D721Med (cell line): Measurements from ENCODE around the gene RASSF8.

Experiments
- DNase-seq: peaks from one replicate; pipeline ENCODE4 v3.0.0; 2011; ENCODE audit warnings: low spot score; ENCODE audit not compliant: insufficient read length
- FAIRE-seq: peaks from 2 replicates; lab custom pipeline; 2011; peaks lifted over from hg19 to GRCh38; lab: Jason Lieb, UNC
- TF ChIP-seq, protein P1 (sequence below): IDR thresholded peaks from 2 replicates; pipeline ENCODE4 v1.5.1; 2012; ENCODE audit warnings: mild to moderate bottlenecking, control low read depth; ENCODE audit not compliant: insufficient read depth; ENCODE audit errors: missing control alignments

Gene RASSF8

DNA sequence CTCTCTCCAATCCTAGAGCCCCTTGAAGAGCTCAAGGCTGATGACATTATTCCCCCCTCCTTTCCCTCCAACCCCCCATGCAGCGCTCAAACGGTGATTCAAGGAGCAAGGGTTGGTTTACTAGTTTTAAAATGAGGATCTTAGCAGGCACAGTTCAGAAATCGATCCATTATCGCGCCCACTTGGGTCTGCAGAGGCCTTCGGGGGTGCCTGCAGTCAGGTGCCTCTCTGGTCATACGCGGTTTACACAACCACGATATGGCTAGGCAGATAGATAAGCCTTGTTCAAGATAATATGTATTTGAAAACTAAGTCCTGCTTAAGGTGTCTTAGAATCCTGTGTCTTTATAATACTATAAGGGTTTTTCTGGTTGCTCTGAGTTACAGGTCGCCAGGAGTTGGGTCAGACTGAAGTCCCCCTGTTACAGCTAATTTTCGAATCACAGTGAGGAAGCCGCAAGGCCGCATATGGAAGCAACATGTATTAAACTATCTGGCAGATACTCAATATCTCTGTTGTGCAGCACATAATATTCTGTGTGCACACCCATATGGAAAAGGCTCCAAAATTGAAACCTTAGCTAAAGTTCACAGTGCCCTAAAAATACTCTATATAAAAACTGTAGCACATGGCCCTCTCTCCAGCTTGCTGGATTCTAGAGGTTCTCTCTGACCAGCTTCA lies 156.4 kb downstream of the RASSF8 start:
- DNase-seq (no peak), FAIRE-seq (no peak)
- TF ChIP-seq, protein P1, sequence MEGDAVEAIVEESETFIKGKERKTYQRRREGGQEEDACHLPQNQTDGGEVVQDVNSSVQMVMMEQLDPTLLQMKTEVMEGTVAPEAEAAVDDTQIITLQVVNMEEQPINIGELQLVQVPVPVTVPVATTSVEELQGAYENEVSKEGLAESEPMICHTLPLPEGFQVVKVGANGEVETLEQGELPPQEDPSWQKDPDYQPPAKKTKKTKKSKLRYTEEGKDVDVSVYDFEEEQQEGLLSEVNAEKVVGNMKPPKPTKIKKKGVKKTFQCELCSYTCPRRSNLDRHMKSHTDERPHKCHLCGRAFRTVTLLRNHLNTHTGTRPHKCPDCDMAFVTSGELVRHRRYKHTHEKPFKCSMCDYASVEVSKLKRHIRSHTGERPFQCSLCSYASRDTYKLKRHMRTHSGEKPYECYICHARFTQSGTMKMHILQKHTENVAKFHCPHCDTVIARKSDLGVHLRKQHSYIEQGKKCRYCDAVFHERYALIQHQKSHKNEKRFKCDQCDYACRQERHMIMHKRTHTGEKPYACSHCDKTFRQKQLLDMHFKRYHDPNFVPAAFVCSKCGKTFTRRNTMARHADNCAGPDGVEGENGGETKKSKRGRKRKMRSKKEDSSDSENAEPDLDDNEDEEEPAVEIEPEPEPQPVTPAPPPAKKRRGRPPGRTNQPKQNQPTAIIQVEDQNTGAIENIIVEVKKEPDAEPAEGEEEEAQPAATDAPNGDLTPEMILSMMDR = no peak

DNA sequence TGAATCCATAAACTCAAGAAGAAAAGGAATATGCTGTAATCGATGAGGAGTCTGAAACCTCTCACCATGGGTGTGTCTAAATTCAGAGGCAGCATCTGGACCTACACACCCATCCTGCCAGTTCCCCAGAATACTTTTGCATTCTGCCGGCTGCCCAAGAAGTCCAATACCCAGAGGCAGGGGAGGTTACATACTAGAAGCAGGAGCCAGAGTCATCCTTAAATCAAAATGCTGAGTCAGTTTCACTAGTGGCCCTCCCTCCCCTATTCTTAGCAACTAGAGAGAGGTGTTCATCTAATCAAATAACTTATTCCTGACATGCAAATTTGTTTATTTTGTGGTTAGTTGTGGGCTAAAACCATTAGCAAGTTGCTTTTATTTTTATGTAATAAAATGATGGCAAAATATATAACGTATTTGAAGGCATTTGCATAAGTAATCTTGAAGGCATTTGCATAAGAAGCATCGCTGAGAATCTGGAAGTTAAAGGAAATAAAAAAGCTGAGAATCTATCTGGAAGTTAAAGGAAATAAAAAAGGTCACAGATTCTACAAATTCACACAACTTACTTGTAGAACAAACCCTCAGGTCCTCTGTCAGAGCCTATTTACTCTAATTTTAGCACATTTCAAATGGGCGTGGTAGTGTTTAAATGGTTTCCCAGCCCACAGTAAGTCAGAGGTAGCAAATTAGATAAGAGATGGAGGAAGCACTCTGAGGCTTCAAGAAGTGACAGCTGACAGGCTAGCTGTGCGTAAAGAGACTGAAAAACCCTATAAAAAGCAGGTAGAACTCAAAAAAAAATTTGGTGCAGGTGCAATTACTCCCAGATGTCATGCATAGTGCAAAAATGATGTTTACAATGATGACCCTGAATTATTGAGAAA lies 158.6 kb downstream of the RASSF8 start:
- TF ChIP-seq, protein P1 = no peak

DNA sequence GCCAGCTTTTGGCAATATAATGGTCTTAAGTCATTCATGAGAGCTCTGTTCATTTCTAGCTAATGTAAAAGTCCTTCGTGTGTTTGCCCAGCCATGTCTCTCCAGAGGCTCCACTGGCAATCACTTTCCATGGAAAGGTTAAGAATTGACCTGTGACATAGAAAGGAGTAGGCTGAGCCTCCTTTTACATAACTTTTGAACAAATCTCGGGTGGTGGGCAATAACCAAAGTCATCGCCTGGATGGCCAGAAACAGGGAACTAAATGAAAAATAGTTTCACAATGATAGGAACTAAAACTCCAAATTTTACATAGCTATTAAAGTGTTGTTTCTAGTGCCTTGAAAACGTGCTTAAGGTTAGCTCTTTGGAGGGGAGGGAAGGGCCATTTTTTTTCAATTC lies 159.8 kb downstream of the RASSF8 start:
- no peak for FAIRE-seq
- no peak for DNase-seq
- TF ChIP-seq, protein P1 = no peak

More for the DNA sequence above, 158.6 kb downstream of the RASSF8 start:
- FAIRE-seq (no peak), DNase-seq (no peak)

DNA sequence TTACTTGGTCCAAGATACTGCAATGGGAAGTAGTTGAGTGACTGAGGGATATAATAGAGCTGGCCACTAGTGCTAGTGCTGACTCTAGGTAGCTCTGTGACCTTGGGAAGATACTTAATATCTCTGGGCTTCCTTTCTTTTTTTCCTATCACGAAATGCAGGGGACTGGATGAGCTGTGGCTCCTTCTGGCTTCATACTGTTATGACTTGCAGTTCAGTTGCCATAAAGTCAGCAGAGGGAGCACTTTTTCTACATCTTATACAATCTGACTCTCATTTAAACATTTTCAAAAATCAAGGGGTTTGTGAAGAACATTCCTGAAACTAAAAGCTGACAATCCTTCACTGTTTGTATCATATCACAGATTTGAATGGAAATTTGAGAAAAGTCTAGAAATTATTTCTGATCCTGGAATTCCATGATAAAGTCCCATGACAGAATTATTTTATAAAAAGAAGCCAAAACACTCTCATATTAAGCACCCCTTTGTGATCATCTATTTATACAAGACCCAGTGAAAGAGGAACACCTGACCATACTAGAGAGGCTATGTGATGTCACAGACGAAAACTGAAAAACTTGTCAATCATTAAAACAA lies 161.0 kb downstream of the RASSF8 start:
- no peak for FAIRE-seq

DNA sequence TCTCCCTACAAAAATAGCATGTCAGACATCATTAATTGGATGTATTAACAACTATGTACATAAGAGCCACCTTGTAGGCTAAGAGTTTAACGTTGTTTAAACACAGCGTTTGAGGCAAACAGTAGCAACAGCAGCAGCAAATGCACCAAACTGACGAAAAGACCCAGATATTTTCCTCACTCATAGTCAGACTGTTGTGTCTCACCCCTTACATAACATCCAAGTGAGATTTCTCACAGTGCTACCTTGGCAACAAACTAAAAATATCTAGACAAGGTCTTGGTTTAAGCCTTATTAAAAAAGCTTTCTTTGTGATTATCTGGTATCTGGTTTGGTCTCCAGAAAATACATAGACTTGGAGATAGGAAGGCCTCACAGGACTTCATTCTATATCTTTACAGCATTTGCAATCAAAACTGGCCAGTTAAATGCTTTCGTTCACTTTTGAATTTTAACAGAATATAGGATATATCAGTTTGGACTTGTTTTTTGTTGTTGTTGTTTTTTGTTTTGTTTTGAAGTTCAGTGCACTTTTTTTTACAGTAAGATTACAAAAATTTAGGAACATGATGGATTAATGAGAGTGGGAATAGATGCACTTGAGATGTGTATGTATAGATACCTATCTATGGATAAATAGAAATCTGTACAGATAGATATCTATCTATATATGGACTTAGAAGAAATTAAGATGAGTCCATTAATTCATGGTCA lies 162.2 kb downstream of the RASSF8 start:
- no peak for FAIRE-seq
- TF ChIP-seq, protein P1 = no peak

More for the DNA sequence above, 161.0 kb downstream of the RASSF8 start:
- no peak for DNase-seq
- TF ChIP-seq, protein P1 = peak; percentile 55

DNA sequence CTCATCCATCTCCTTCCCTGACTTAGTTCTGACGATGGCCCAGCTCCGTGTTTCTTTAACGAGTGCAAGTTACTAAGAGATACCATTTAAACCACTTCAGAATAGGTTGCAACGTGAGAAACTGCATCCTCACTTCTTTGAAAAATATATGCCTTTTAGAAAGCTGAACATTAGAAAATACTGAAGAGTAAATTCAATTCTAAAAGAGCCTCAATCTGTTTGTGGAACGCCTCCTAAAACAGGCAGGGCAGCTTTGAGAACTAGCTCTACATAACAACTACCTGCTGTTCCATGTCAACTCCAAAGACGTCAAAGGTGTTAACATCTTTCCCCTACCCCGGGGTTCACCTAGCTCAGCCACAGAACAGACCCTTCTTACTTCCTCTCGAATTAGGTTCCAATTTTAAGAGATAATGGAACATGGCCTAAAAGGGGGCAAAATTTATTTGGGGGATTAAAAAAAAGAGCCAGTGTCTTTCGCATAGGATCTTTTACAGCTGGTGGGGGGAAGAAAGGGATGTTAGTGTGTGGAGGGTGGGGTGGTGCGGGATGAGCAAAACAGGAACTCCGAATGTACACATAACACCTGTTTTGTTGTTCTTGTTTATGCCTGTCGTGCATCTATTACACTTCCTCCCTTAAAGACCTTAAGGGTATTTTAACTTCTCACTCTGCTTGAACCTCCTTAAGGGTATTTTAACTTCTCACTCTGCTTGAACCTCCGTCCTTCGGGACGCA lies 163.0 kb downstream of the RASSF8 start:
- no peak for FAIRE-seq
- TF ChIP-seq, protein P1 = no peak
- no peak for DNase-seq

More for the DNA sequence above, 162.2 kb downstream of the RASSF8 start:
- no peak for DNase-seq
